Measurements from ENCODE around the gene KCNQ2.

- TF ChIP-seq CTCF (IDR thresholded peaks at IDR 0.05; ENCODE audit: borderline replicate concordance, extremely low read depth, low read length, poor library complexity, severe bottlenecking), result no peak
- TF ChIP-seq EZH2 (IDR thresholded peaks at IDR 0.05; ENCODE audit: borderline replicate concordance, low read depth, low read length, severe bottlenecking), result no peak
These were observed 71.8 kb downstream of the KCNQ2 start for GRCh38 chr20:63400486-63401210.

Data from DND-41 (cell line).